K562 (cell line): Measurements from ENCODE around the gene CCND3. TPM values are rescaled to one million over a fixed set of nuclear protein-coding genes. Genes with fewer than 3 reads are reported as not detected.

Source experiments
- FOXM1 ChIP-seq, 2 experiments: fragments of 450-650 bp in 1 of 2; sonication (generic) in 1 of 2; formaldehyde crosslinking in 1 of 2; IDR thresholded peaks; 2 replicates each; pipeline versions ENCODE4 v1.6.1 to v1.9.0; 2017 to 2022; ENCODE audit warnings: low read depth in 2 of 2, mild to moderate bottlenecking in 2 of 2, missing genetic modification reagents in 1 of 2, moderate library complexity in 1 of 2
- GATA2 ChIP-seq: sonication (generic); formaldehyde crosslinking; IDR thresholded peaks from 2 replicates; pipeline ENCODE4 v1.4.0; 2020; ENCODE audit warnings: mild to moderate bottlenecking, missing genetic modification reagents
- GATAD2A ChIP-seq: fragments of 450-650 bp; IDR thresholded peaks from 2 replicates; pipeline ENCODE4 v1.6.1; 2017
- HCFC1 ChIP-seq: IDR thresholded peaks from 2 replicates; pipeline ENCODE4 v1.6.1; 2012; ENCODE audit warnings: low read depth, low read length, improper control_type of control experiment
- HDAC2 ChIP-seq: fragments of 450-650 bp; IDR thresholded peaks from 2 replicates; pipeline ENCODE4 v1.6.1; 2016; ENCODE audit warnings: mild to moderate bottlenecking
- KDM4B ChIP-seq, 2 experiments: fragments of 450-650 bp in 1 of 2; sonication (generic) in 1 of 2; IDR thresholded peaks; 2 replicates each; pipeline ENCODE4 v1.6.1; 2016 to 2017; ENCODE audit warnings: borderline replicate concordance in 2 of 2, antibody characterized with exemption in 1 of 2, low read depth in 1 of 2, mild to moderate bottlenecking in 1 of 2
- MXI1 ChIP-seq: IDR thresholded peaks from 2 replicates; pipeline ENCODE4 v1.6.1; 2011; ENCODE audit warnings: low read depth, mild to moderate bottlenecking, improper control_type of control experiment, low read length
- REST ChIP-seq, 2 experiments: fragments of 450-650 bp; formaldehyde crosslinking in 1 of 2; IDR thresholded peaks; 2 replicates each; pipeline versions ENCODE4 v1.4.0 to v1.6.1; 2014 to 2020; ENCODE audit warnings: mild to moderate bottlenecking in 2 of 2, borderline replicate concordance in 1 of 2, low read depth in 1 of 2
- RNF219 ChIP-seq: fragments of 250-450 bp; sonication (Bioruptor Pico); IDR thresholded peaks from 2 replicates; pipeline ENCODE4 v1.5.0; 2022; ENCODE audit warnings: mild to moderate bottlenecking
- ZBTB5 ChIP-seq: fragments of 450-650 bp; IDR thresholded peaks from 2 replicates; pipeline ENCODE4 v1.6.1; 2017; ENCODE audit warnings: antibody characterized with exemption
- ZBTB9 ChIP-seq: fragments of 450-650 bp; formaldehyde crosslinking; IDR thresholded peaks from 2 replicates; pipeline ENCODE4 v1.4.0; 2020; ENCODE audit warnings: mild to moderate bottlenecking, moderate library complexity
- ZEB2 ChIP-seq: fragments of 450-650 bp; IDR thresholded peaks from 2 replicates; pipeline ENCODE4 v1.6.1; 2016
- polyA plus RNA-seq, 8 experiments: library from polyadenylated mRNA; depleted of rRNA in 4 of 8; stranded (reverse) in 5 of 8; unstranded in 3 of 8; fragments of >200 nt; fragmentation: Nextera tagmentation in 2 of 8; fragmentation: Illumina TruSeq in 1 of 8; extraction: Ambion mirVana in 2 of 8; extraction: Trizol in 1 of 8; gene quantifications; 2 replicates each; pipeline versions ENCODE4 v1.2.1 to v1.2.3, GENCODE V29; 2011 to 2014; ENCODE audit warnings: inconsistent platforms in 1 of 8, missing spikeins in 1 of 8
- total RNA-seq, 7 experiments: library from RNA; depleted of rRNA in 6 of 7; stranded (reverse); fragments of >200 nt in 6 of 7; fragmentation: Illumina TruSeq in 2 of 7; extraction: Trizol in 2 of 7; gene quantifications; 2 replicates each; pipeline versions ENCODE4 v1.2.1 to v1.2.3, GENCODE V29; 2011 to 2021; ENCODE audit warnings: low replicate concordance in 1 of 7

Gene CCND3
- total and polyA plus RNA-seq, 9 of the 15 experiments (the other 6 are each of a cell fraction or from before 2014, with no cell fraction given): 21.5 to 204 (median 97.4) TPM

GRCh38 chr6:41941280-41942066 is at the start of gene CCND3 (continued):
- TF ChIP-seq REST (IDR thresholded peaks at IDR 0.05; ENCODE audit: borderline replicate concordance) (no peak; the same call in 1 of the 2 replicates), REST (CRISPR knock-in tag; IDR thresholded peaks at IDR 0.05; ENCODE audit: low read depth) (peak; percentile 67; the same call in 1 of the 2 replicates), GATAD2A (0 out of 2 replicates have a peak, but pooled peaks have one; percentile 18), ZBTB9 (no peak), KDM4B (IDR thresholded peaks at IDR 0.05; ENCODE audit: borderline replicate concordance in 2 of 2, low read depth in 1 of 2) (peak in 1 of 2 experiments; percentile 73; a peak in 1 of 4 replicates), GATA2 (no peak), MXI1 (peak; percentile 68; the same call in 1 of the 2 replicates), HCFC1 (0 out of 2 replicates have a peak, but pooled peaks have one; percentile 4), HDAC2 (peak; percentile 19; the same call in 1 of the 2 replicates), ZBTB5 (no peak), FOXM1 (IDR thresholded peaks at IDR 0.05; ENCODE audit: low read depth) (no peak), FOXM1 (CRISPR knock-in tag; IDR thresholded peaks at IDR 0.05; ENCODE audit: low read depth) (peak; percentile 86), ZEB2 (0 out of 2 replicates have a peak, but pooled peaks have one; percentile 24), RNF219 (CRISPR knock-in tag) (no peak)
